ENCODE results near the gene LEMD3.

The LEMD3 gene

GRCh38 chr12:65208964-65209654, 39.7 kb downstream of the LEMD3 start:
- DNase-seq (ENCODE audit: low read depth, low spot score): no peak

- DNase-seq (ENCODE audit: low read depth, low spot score): no peak
These were observed 40.3 kb downstream of the LEMD3 start for GRCh38 chr12:65209655-65210043.

- DNase-seq (ENCODE audit: low read depth, low spot score): no peak
These were observed 47.7 kb downstream of the LEMD3 start for GRCh38 chr12:65217086-65217485.

GRCh38 chr12:65220761-65221160, 51.4 kb downstream of the LEMD3 start:
- no peak for DNase-seq (ENCODE audit: low read depth, low spot score)

- DNase-seq (ENCODE audit: low read depth, low spot score): no peak
These were observed 60.1 kb downstream of the LEMD3 start for GRCh38 chr12:65229441-65229840.

GRCh38 chr12:65232476-65233077, 63.2 kb downstream of the LEMD3 start:
- DNase-seq (ENCODE audit: low read depth, low spot score): no peak

GRCh38 chr12:65237153-65237552, 67.8 kb downstream of the LEMD3 start:
- DNase-seq (ENCODE audit: low read depth, low spot score): no peak

GRCh38 chr12:65238609-65239008, 69.2 kb downstream of the LEMD3 start:
- DNase-seq (ENCODE audit: low read depth, low spot score): no peak

GRCh38 chr12:65248656-65249633, 79.6 kb downstream of the LEMD3 start:
- no peak for DNase-seq (ENCODE audit: low read depth, low spot score)

GRCh38 chr12:65252515-65252914, 83.1 kb downstream of the LEMD3 start:
- no peak for DNase-seq (ENCODE audit: low read depth, low spot score)

GRCh38 chr12:65257986-65258385, 88.6 kb downstream of the LEMD3 start:
- no peak for DNase-seq (ENCODE audit: low read depth, low spot score)

GRCh38 chr12:65259501-65259900, 90.1 kb downstream of the LEMD3 start:
- no peak for DNase-seq (ENCODE audit: low read depth, low spot score)

GRCh38 chr12:65263777-65264176, 94.4 kb downstream of the LEMD3 start:
- no peak for DNase-seq (ENCODE audit: low read depth, low spot score)

- no peak for DNase-seq (ENCODE audit: low read depth, low spot score)
These were observed 97.0 kb downstream of the LEMD3 start for GRCh38 chr12:65266408-65266807.

- no peak for DNase-seq (ENCODE audit: low read depth, low spot score)
These were observed 100.2 kb downstream of the LEMD3 start for GRCh38 chr12:65269603-65270002.

- DNase-seq (ENCODE audit: low read depth, low spot score): no peak
These were observed 105.4 kb downstream of the LEMD3 start for GRCh38 chr12:65274602-65275272.

- no peak for DNase-seq (ENCODE audit: low read depth, low spot score)
These were observed 106.2 kb downstream of the LEMD3 start for GRCh38 chr12:65275627-65276026.

- no peak for DNase-seq (ENCODE audit: low read depth, low spot score)
These were observed 107.6 kb downstream of the LEMD3 start for GRCh38 chr12:65276916-65277530.

- no peak for DNase-seq (ENCODE audit: low read depth, low spot score)
These were observed 108.7 kb downstream of the LEMD3 start for GRCh38 chr12:65277994-65278575.

- peak; percentile 84 for DNase-seq (ENCODE audit: low read depth, low spot score)
These were observed 109.4 kb downstream of the LEMD3 start, which contains the start of gene MSRB3 for GRCh38 chr12:65278576-65279368. TSS of gene MSRB3 (plus strand) at chr12:65278683. CDS start at chr12:65308580, 29,897 bp downstream.

Measured in ELF-1 (cell line).